Measurements from ENCODE around the gene RECK.
"Not testable (repeated sequence)": the region's sequence is repeated elsewhere in the genome, so short reads cannot be mapped to it uniquely, and the experiment has no call there.

The RECK gene

DNA sequence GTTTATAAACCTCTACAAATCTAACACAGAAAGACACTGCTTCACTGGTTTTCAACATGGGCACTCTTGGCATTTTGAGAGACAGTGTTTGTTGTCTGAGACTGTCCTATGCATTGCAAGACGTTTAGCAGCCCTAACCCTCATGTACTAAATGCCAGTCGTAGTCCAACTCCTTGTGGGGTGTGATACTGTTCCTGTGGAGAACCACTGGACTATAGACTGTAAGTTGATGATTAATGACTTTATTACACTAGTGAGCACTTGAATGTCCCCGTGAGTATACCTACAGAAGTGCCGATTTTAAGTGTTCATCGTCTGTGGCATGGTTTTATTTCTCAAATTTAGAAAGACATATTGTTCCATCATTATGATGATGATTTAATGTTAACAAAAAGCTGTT lies 46.2 kb downstream of the RECK start:
- no peak overlapping the region for H3K4me3 ChIP-seq (ENCODE audit: low read depth, low read length)
- no peaks in the 10 kb centered on the region for H3K36me3 ChIP-seq (ENCODE audit: control insufficient read depth, insufficient read depth, low read length)
- H3K9ac ChIP-seq, result no peak overlapping the region
- no peak overlapping the region for H2AFZ ChIP-seq
- H3K4me1 ChIP-seq, result no peaks in the 10 kb centered on the region
- no peak overlapping the region for H3K4me2 ChIP-seq (ENCODE audit: low read length)
- H3K79me2 ChIP-seq, result no peaks in the 10 kb centered on the region
- TF ChIP-seq CTCF (IDR thresholded peaks at IDR 0.05), result no peak
- no peak overlapping the region for H3K27ac ChIP-seq
- H3K9me3 ChIP-seq (ENCODE audit: control insufficient read depth, low read length), result no peaks in the 10 kb centered on the region
- H3K27me3 ChIP-seq (ENCODE audit: control insufficient read depth, insufficient read depth, low read length), result no peaks in the 10 kb centered on the region

- Histone ChIP-seq H3K36me3 (ENCODE audit: control insufficient read depth, insufficient read depth, low read length) (no peaks in the 10 kb centered on the region), H3K4me2 (ENCODE audit: low read length) (no peak overlapping the region), H3K27ac (no peak overlapping the region), H3K9ac (no peak overlapping the region), H3K9me3 (ENCODE audit: control insufficient read depth, low read length) (no peaks in the 10 kb centered on the region), H3K27me3 (ENCODE audit: control insufficient read depth, insufficient read depth, low read length) (no peaks in the 10 kb centered on the region), H3K4me1 (no peaks in the 10 kb centered on the region), H2AFZ (no peak overlapping the region), H3K4me3 (ENCODE audit: low read depth, low read length) (no peak overlapping the region), H3K79me2 (no peaks in the 10 kb centered on the region)
- no peak for TF ChIP-seq CTCF (IDR thresholded peaks at IDR 0.05)
Observed at GRCh38 chr9:36086442-36086841, 49.7 kb downstream of the RECK start.

- H3K9me3 ChIP-seq (ENCODE audit: control insufficient read depth, low read length); H3K4me3 ChIP-seq (ENCODE audit: low read depth, low read length); H3K79me2 ChIP-seq; H3K9ac ChIP-seq; H2AFZ ChIP-seq; H3K4me1 ChIP-seq; H3K36me3 ChIP-seq (ENCODE audit: control insufficient read depth, insufficient read depth, low read length); H3K4me2 ChIP-seq (ENCODE audit: low read length); H3K27ac ChIP-seq; H3K27me3 ChIP-seq (ENCODE audit: control insufficient read depth, insufficient read depth, low read length): not testable (repeated sequence)
Observed at GRCh38 chr9:36087054-36087453, 50.3 kb downstream of the RECK start.

- Histone ChIP-seq H3K27ac (no peak overlapping the region), H3K27me3 (ENCODE audit: control insufficient read depth, insufficient read depth, low read length) (no peaks in the 10 kb centered on the region), H2AFZ (no peak overlapping the region), H3K4me1 (no peaks in the 10 kb centered on the region), H3K4me3 (ENCODE audit: low read depth, low read length) (no peak overlapping the region), H3K36me3 (ENCODE audit: control insufficient read depth, insufficient read depth, low read length) (no peaks in the 10 kb centered on the region), H3K79me2 (no peaks in the 10 kb centered on the region), H3K9ac (no peak overlapping the region), H3K9me3 (ENCODE audit: control insufficient read depth, low read length) (no peaks in the 10 kb centered on the region), H3K4me2 (ENCODE audit: low read length) (no peak overlapping the region)
- TF ChIP-seq CTCF (IDR thresholded peaks at IDR 0.05), result no peak
Observed at GRCh38 chr9:36088020-36088419, 51.3 kb downstream of the RECK start.

- Histone ChIP-seq H2AFZ (no peak overlapping the region), H3K9me3 (ENCODE audit: control insufficient read depth, low read length) (no peaks in the 10 kb centered on the region), H3K4me3 (ENCODE audit: low read depth, low read length) (no peak overlapping the region), H3K27ac (no peak overlapping the region), H3K4me2 (ENCODE audit: low read length) (no peak overlapping the region), H3K36me3 (ENCODE audit: control insufficient read depth, insufficient read depth, low read length) (no peaks in the 10 kb centered on the region), H3K9ac (no peak overlapping the region), H3K79me2 (no peaks in the 10 kb centered on the region), H3K4me1 (no peaks in the 10 kb centered on the region), H3K27me3 (ENCODE audit: control insufficient read depth, insufficient read depth, low read length) (no peaks in the 10 kb centered on the region)
- no peak for TF ChIP-seq CTCF (IDR thresholded peaks at IDR 0.05)
Observed at GRCh38 chr9:36091026-36091953, 54.6 kb downstream of the RECK start.
